Right atrium auricular region (tissue), 2 donors: ENCODE measurements around the gene SETD2. TPM values are rescaled to one million over a fixed set of nuclear protein-coding genes. Genes with fewer than 3 reads are reported as not detected.

Experiments
- DNase-seq: peaks from one replicate; pipeline ENCODE4 v3.0.0-alpha.2; 2019; ENCODE audit warnings: low spot score
- H3K27ac ChIP-seq, 2 donors: fragments of 200-600 bp; sonication (generic); 1 replicate in 1 of 2; 2 replicates in 1 of 2; pipeline ENCODE4 v1.5.1; 2016 to 2019
- H3K27me3 ChIP-seq, 2 donors: fragments of 200-600 bp; sonication (generic); one replicate each; pipeline versions ENCODE4 v1.5.1 to v1.6.0; 2017 to 2019
- H3K36me3 ChIP-seq: fragments of 200-600 bp; sonication (generic); one replicate; pipeline ENCODE4 v1.5.1; 2016
- H3K4me1 ChIP-seq, 2 donors: fragments of 200-600 bp; sonication (generic); one replicate each; pipeline versions ENCODE4 v1.5.1 to v1.6.0; 2017 to 2019
- H3K4me3 ChIP-seq, 2 donors: fragments of 200-600 bp; sonication (generic); 1 replicate in 1 of 2; 2 replicates in 1 of 2; pipeline ENCODE4 v1.5.1; 2017 to 2019; ENCODE audit warnings: mild to moderate bottlenecking in 1 of 2, moderate library complexity in 1 of 2
- H3K9me3 ChIP-seq, 2 donors: fragments of 200-600 bp; sonication (generic); one replicate each; pipeline ENCODE4 v1.5.1; 2019
- CTCF ChIP-seq, 2 donors: fragments of 200-600 bp; sonication (generic); IDR thresholded peaks; one replicate each; pipeline ENCODE4 v1.5.1; 2019; ENCODE audit warnings: antibody characterized with exemption in 2 of 2
- total RNA-seq, 2 donors: library from RNA; depleted of rRNA; stranded (reverse); fragments of >200 nt; gene quantifications; one replicate each; pipeline ENCODE4 v1.1.0, GENCODE V29; 2016

SETD2 gene
- total RNA-seq, 2 donors from 2014 or later: 26.8 to 34.2 TPM

GRCh38 chr3:46988616-46989015 is 175.3 kb downstream of the SETD2 start:
- Histone ChIP-seq H3K9me3 (no peaks in the 10 kb centered on the region), H3K4me1 (peaks cover 0 to 23% of the 10 kb centered on the region in 2 donors), H3K27ac (peak overlapping the region in 1 of 2 donors; percentile 21), H3K4me3 (no peak overlapping the region), H3K27me3 (no peaks in the 10 kb centered on the region), H3K36me3 (no peaks in the 10 kb centered on the region)
- DNase-seq: no peak
- TF ChIP-seq CTCF (IDR thresholded peaks at IDR 0.05): no peak

DNA sequence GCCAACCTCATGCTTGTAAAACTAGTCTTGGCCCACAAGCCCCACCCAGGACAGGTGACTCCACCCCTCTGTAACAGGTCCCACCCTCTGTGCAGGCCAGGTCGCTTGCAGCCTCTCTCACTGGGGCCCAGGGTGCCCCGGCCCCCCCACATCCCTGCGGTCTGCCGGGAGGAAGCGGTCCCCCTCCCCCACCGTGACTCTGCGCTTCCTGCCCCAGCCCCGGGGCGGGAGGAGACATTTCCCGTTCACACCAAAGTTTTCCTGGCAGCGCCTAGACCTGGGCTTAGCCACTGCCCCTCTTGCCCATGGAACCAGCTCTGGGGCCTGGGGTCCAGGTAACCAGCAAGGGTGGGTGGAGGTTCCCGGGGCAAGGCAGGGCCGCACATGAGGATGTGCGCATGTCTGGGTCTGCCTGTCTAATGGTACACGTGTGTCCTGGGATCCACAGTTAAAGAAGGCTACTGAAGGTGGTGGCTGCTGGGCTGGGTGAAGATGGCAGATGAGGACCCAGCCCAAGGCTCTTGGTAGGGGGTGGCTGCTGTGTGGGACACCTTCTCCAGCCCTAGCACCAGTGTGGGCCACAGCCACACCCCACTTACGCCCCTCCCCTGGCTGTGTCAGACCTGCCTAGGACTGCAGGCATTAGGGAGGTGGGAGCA is 176.0 kb downstream of the SETD2 start:
- TF ChIP-seq CTCF (IDR thresholded peaks at IDR 0.05): no peak
- no peak for DNase-seq
- H3K27ac ChIP-seq: peak overlapping the region; percentile 21 to 22
- no peaks in the 10 kb centered on the region for H3K27me3 ChIP-seq
- no peaks in the 10 kb centered on the region for H3K36me3 ChIP-seq
- peaks cover 0 to 23% of the 10 kb centered on the region in 2 donors for H3K4me1 ChIP-seq
- no peaks in the 10 kb centered on the region for H3K9me3 ChIP-seq
- H3K4me3 ChIP-seq: no peak overlapping the region

DNA sequence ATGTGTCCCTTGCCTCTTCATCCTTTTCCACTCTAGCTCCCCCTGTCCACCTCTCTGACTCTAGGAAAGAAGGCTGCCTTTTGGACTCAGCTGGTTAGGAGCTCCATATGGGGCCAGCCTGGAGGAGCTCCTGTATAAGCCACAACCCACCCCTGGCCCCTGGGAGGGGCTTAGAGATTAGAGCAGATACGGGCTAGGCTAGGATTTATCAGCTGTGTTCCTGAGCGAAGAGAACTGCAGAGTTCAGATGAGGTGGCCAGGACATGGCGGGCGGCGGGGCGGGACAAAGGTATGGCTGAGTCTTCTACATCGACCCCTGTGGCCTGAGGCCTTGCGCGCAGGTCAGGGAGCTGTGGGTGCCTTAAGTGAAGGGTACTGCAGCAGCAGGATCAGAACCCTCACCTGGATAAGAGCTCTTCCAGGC is 176.6 kb downstream of the SETD2 start:
- no peak for DNase-seq
- Histone ChIP-seq H3K27me3 (no peaks in the 10 kb centered on the region), H3K9me3 (no peaks in the 10 kb centered on the region), H3K27ac (no peak overlapping the region), H3K4me1 (peaks cover 0 to 23% of the 10 kb centered on the region in 2 donors), H3K36me3 (no peaks in the 10 kb centered on the region), H3K4me3 (no peak overlapping the region)
- TF ChIP-seq CTCF (IDR thresholded peaks at IDR 0.05): no peak

GRCh38 chr3:46986782-46987310 is 177.1 kb downstream of the SETD2 start:
- Histone ChIP-seq H3K27me3 (no peaks in the 10 kb centered on the region), H3K4me3 (no peak overlapping the region), H3K36me3 (no peaks in the 10 kb centered on the region), H3K27ac (no peak overlapping the region), H3K4me1 (peaks cover 0 to 24% of the 10 kb centered on the region in 2 donors), H3K9me3 (no peaks in the 10 kb centered on the region)
- DNase-seq: no peak
- no peak for TF ChIP-seq CTCF (IDR thresholded peaks at IDR 0.05)

- peaks cover 0 to 30% of the 10 kb centered on the region in 2 donors for H3K4me1 ChIP-seq
- no peaks in the 10 kb centered on the region for H3K27me3 ChIP-seq
- H3K36me3 ChIP-seq: no peaks in the 10 kb centered on the region
- no peaks in the 10 kb centered on the region for H3K9me3 ChIP-seq
- no peak overlapping the region for H3K4me3 ChIP-seq
- no peak for DNase-seq
- no peak overlapping the region for H3K27ac ChIP-seq
- no peak for TF ChIP-seq CTCF (IDR thresholded peaks at IDR 0.05)
Measured at GRCh38 chr3:46986055-46986730, 177.7 kb downstream of the SETD2 start.
